ENCODE data around the gene EHBP1.

DNA sequence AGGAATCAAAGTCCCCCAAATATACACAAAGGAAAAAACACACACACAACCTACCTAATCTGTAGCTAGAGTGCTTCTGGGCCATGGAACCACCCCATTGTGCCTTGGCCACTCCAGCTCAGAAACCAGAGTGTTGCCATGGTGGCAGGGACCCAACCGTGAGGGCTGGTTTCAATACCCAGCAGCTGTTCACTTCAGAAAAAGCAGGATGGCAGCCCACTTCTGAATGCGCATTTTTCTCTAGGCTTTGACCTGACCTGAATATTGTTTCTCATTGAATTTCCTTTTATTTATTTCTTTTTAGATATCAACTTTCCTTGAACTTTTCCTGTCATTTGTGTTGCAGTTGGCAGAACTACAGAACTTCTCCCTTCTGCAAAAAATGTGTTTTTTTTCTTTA, 43.0 kb upstream of the EHBP1 start:
- no peak for TF ChIP-seq CTCF (IDR thresholded peaks at IDR 0.05)
- no peak for TF ChIP-seq POLR2A (IDR thresholded peaks at IDR 0.05)
